K562 (cell line): ENCODE results near the gene CHMP2A. TPM values are rescaled to one million over a fixed set of nuclear protein-coding genes. Genes with fewer than 3 reads are reported as not detected.

Experiments
- ATAC-seq: fragments of 200-7000 bp; cut with Tn5 transposase; 3 replicates; pipeline ENCODE4 v1.9.1; 2020; ENCODE audit warnings: moderate library complexity
- BruUV-seq: library from RNA; stranded (reverse); fragments of 400-500 nt; replicated peaks from 2 replicates; lab custom pipeline; 2021; lab: Mats Ljungman, UMichigan
- CTCF ChIA-PET: fragments of 300-600 bp; formaldehyde crosslinking; extraction: SDS; loops from one replicate; lab custom pipeline; 2021; ENCODE audit warnings: low intra/inter-chr PET ratio; lab: Yijun Ruan, JAX
- POLR2A ChIA-PET: fragments of 300-600, 350-650 bp; sonication (Branson Sonifier 250); formaldehyde crosslinking; extraction: SDS; loops from one replicate; lab custom pipeline; 2021; ENCODE audit warnings: antibody characterized with exemption, inconsistent platforms; lab: Yijun Ruan, JAX
- DNase-seq, 4 experiments: peaks; one replicate each; pipeline versions ENCODE4 v3.0.0 to v3.0.0-alpha.2; 2011 to 2018; ENCODE audit warnings: low spot score in 3 of 4, mixed read lengths in 3 of 4; ENCODE audit errors: extremely low read depth in 1 of 4
- FAIRE-seq: peaks from 2 replicates; lab custom pipeline; 2011; peaks lifted over from hg19 to GRCh38; lab: Jason Lieb, UNC
- H2AFZ ChIP-seq: 2 replicates; pipeline ENCODE4 v1.6.0; 2011; ENCODE audit warnings: low read depth, low read length, control low read depth, inconsistent platforms
- H3K27ac ChIP-seq: fragments of 200-600 bp; 3 replicates; pipeline ENCODE4 v1.8.0; 2011; ENCODE audit warnings: low read depth, mild to moderate bottlenecking, control low read depth, inconsistent platforms, low read length, moderate library complexity, mixed read lengths; ENCODE audit errors: extremely low read depth
- H3K27me3 ChIP-seq, 2 experiments: fragments of 300-600 bp in 1 of 2; 2 replicates in 1 of 2; 3 replicates in 1 of 2; pipeline versions ENCODE4 v1.6.0 to v1.8.0; 2011; ENCODE audit warnings: inconsistent platforms in 2 of 2, low read length in 2 of 2, mild to moderate bottlenecking in 1 of 2, mixed read lengths in 1 of 2, moderate library complexity in 1 of 2; ENCODE audit not compliant: control insufficient read depth in 2 of 2, insufficient read depth in 2 of 2
- H3K36me3 ChIP-seq: fragments of 300-600 bp; 3 replicates; pipeline ENCODE4 v1.8.0; 2011; ENCODE audit warnings: mild to moderate bottlenecking, low read length, inconsistent platforms; ENCODE audit not compliant: control insufficient read depth, insufficient read depth
- H3K4me1 ChIP-seq, 2 experiments: fragments of 200-600 bp in 1 of 2; replicated peaks in 1 of 2; 2 replicates in 1 of 2; 3 replicates in 1 of 2; pipeline versions ENCODE4 v1.5.1 to v1.8.0; 2011; ENCODE audit warnings: inconsistent platforms in 2 of 2, low read length in 2 of 2, mild to moderate bottlenecking in 1 of 2, mixed read lengths in 1 of 2, moderate library complexity in 1 of 2; ENCODE audit not compliant: control insufficient read depth in 2 of 2, insufficient read depth in 2 of 2
- H3K4me2 ChIP-seq: 2 replicates; pipeline ENCODE4 v1.6.1; 2011; ENCODE audit warnings: low read length, control low read depth, inconsistent platforms, mixed read lengths; ENCODE audit not compliant: insufficient read depth
- H3K4me3 ChIP-seq: fragments of 200-600 bp; sonication (generic), shearing (Covaris generic); 2 replicates; pipeline ENCODE4 v1.5.1; 2016; ENCODE audit warnings: control low read depth, inconsistent platforms
- H3K79me2 ChIP-seq: fragments of 200-600 bp; 3 replicates; pipeline ENCODE4 v1.8.0; 2011; ENCODE audit warnings: low read length, inconsistent platforms; ENCODE audit not compliant: control insufficient read depth, insufficient read depth
- H3K9ac ChIP-seq, 2 experiments: 2 replicates each; pipeline versions ENCODE4 v1.6.0 to v1.6.1; 2011; ENCODE audit warnings: low read depth in 2 of 2, low read length in 2 of 2, control low read depth in 1 of 2, inconsistent platforms in 1 of 2, mild to moderate bottlenecking in 1 of 2, mixed read lengths in 1 of 2; ENCODE audit not compliant: insufficient read depth in 1 of 2
- H3K9me1 ChIP-seq: one replicate; pipeline ENCODE4 v1.6.0; 2011; ENCODE audit warnings: inconsistent platforms, mild to moderate bottlenecking, low read length, moderate library complexity; ENCODE audit not compliant: control insufficient read depth, insufficient read depth
- H3K9me3 ChIP-seq: replicated peaks from 2 replicates; pipeline ENCODE4 v1.5.1; 2011; ENCODE audit warnings: low read depth, low read length, inconsistent platforms; ENCODE audit not compliant: control insufficient read depth, insufficient read depth
- H4K20me1 ChIP-seq: replicated peaks from 2 replicates; pipeline ENCODE4 v1.6.1; 2011; ENCODE audit warnings: low read length, inconsistent platforms, mixed read lengths; ENCODE audit not compliant: control insufficient read depth, insufficient read depth
- GATAD2B ChIP-seq: fragments of 450-650 bp; IDR thresholded peaks from 2 replicates; pipeline ENCODE4 v1.6.1; 2017; ENCODE audit warnings: mild to moderate bottlenecking, borderline replicate concordance
- PTBP1 ChIP-seq: fragments of 200-400 bp; formaldehyde crosslinking; IDR thresholded peaks from 2 replicates; pipeline ENCODE4 v1.6.1; 2017; ENCODE audit warnings: low read depth, low read length
- ZNF184 ChIP-seq: sonication (generic); formaldehyde crosslinking; IDR thresholded peaks from 2 replicates; pipeline ENCODE4 v1.5.0; 2020; ENCODE audit warnings: missing genetic modification reagents
- ZNF57 ChIP-seq: fragments of 450-650 bp; formaldehyde crosslinking; IDR thresholded peaks from 2 replicates; pipeline ENCODE4 v1.4.0; 2020; ENCODE audit warnings: mild to moderate bottlenecking, moderate library complexity
- ZNF699 ChIP-seq: fragments of 250-450 bp; sonication (Bioruptor Pico); IDR thresholded peaks from 2 replicates; pipeline ENCODE4 v1.8.0; 2021; ENCODE audit warnings: mild to moderate bottlenecking, moderate library complexity; ENCODE audit not compliant: insufficient replicate concordance
- ZNF785 ChIP-seq: fragments of 250-450 bp; sonication (Bioruptor Pico); IDR thresholded peaks from 2 replicates; pipeline ENCODE4 v1.4.0; 2020; ENCODE audit warnings: mild to moderate bottlenecking
- WGBS: fragments of 100-300 bp; shearing (Covaris generic); methylation state at CpG from one replicate; pipeline ENCODE4 v1.1.6; 2016; ENCODE audit warnings: low coverage, mixed read lengths; ENCODE audit not compliant: insufficient coverage; ENCODE audit errors: missing lambda C conversion rate; 5-methylcytosine and 5-hydroxymethylcytosine counted together
- in situ Hi-C: fragments of 300-500 bp; cut with MboI; formaldehyde crosslinking; loops from 4 replicates; pipeline ENCODE4 v1.15.0; 2018; ENCODE audit warnings: inconsistent platforms, mixed read lengths
- intact Hi-C: fragments of 100-400 bp; cut with micrococcal nuclease; formaldehyde crosslinking; loops from 2 replicates; pipeline ENCODE4 v1.14.2; 2022
- polyA plus RNA-seq, 8 experiments: library from polyadenylated mRNA; depleted of rRNA in 4 of 8; stranded (reverse) in 5 of 8; unstranded in 3 of 8; fragments of >200 nt; fragmentation: Nextera tagmentation in 2 of 8; fragmentation: Illumina TruSeq in 1 of 8; extraction: Ambion mirVana in 2 of 8; extraction: Trizol in 1 of 8; gene quantifications; 2 replicates each; pipeline versions ENCODE4 v1.2.1 to v1.2.3, GENCODE V29; 2011 to 2014; ENCODE audit warnings: inconsistent platforms in 1 of 8, missing spikeins in 1 of 8
- total RNA-seq, 7 experiments: library from RNA; depleted of rRNA in 6 of 7; stranded (reverse); fragments of >200 nt in 6 of 7; fragmentation: Illumina TruSeq in 2 of 7; extraction: Trizol in 2 of 7; gene quantifications; 2 replicates each; pipeline versions ENCODE4 v1.2.1 to v1.2.3, GENCODE V29; 2011 to 2021; ENCODE audit warnings: low replicate concordance in 1 of 7
- TF ChIP-seq, protein P1 (sequence below): sonication (generic); formaldehyde crosslinking; IDR thresholded peaks from 2 replicates; pipeline ENCODE4 v1.8.1; 2023; ENCODE audit warnings: missing genetic modification reagents, mild to moderate bottlenecking, borderline replicate concordance
- TF ChIP-seq, protein P2 (sequence below): fragments of 200-800 bp; sonication (Bioruptor generic); IDR thresholded peaks from 2 replicates; pipeline ENCODE4 v1.6.1; 2017; ENCODE audit warnings: missing genetic modification characterization, missing compliant biosample characterization
- TF ChIP-seq, protein P3 (sequence below), 3 experiments: IDR thresholded peaks in 2 of 3; conservative IDR thresholded peaks in 1 of 3; 2 replicates each; pipeline ENCODE4 v1.5.1; 2011 to 2012; ENCODE audit warnings: low read length in 3 of 3, mild to moderate bottlenecking in 3 of 3, control low read depth in 2 of 3, improper control_type of control experiment in 1 of 3, inconsistent platforms in 1 of 3, low read depth in 1 of 3, mixed read lengths in 1 of 3, moderate library complexity in 1 of 3; ENCODE audit not compliant: insufficient read depth in 2 of 3
- TF ChIP-seq, protein P4 (sequence below): fragments of 250-450 bp; sonication (Bioruptor Pico); IDR thresholded peaks from 2 replicates; pipeline ENCODE4 v1.5.0; 2020; ENCODE audit warnings: mild to moderate bottlenecking

Gene CHMP2A
- total and polyA plus RNA-seq, 9 of the 15 experiments (the other 6 are each of a cell fraction or from before 2014, with no cell fraction given), result 57.6 to 159 (median 87.2) TPM

DNA sequence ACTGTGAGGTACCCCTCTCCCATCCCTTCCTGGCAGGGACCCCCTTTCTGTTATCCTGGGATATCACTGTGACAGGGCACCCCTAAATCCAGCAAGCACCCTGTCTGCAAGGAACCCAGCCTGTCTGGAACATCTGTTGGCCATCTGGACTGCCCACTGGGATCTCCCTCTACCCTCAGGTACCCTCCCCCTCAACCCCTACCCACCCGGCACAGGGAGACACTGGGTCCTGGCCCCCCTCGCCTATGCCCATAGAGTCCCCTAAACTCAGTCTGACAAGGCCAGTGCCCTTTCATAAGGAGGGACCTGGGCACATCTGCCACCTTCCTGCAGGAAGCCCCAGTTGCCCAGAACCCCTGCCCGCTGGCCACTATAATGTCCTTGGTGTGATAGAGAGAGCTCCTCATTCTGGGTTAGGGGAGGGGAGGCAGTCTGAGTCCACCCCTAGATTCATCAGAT lies 40.3 kb downstream of the CHMP2A start:
- ATAC-seq (no peak), DNase-seq (no peak), FAIRE-seq (no peak)
- Histone ChIP-seq H3K36me3 (peaks cover 31% of the 10 kb centered on the region; the same call in 2 of the 3 replicates), H4K20me1 (no peaks in the 10 kb centered on the region), H3K4me2 (peak overlapping the region; percentile 99), H3K4me1 (peaks cover 13 to 78% of the 10 kb centered on the region in 2 experiments), H3K79me2 (peaks cover 47% of the 10 kb centered on the region), H3K4me3 (peak overlapping the region; percentile 53), H3K9me1 (peaks cover 10% of the 10 kb centered on the region), H3K9me3 (no peaks in the 10 kb centered on the region; the same call in 1 of the 2 replicates), H3K9ac (peak overlapping the region; percentile 84 to 85), H3K27ac (peak overlapping the region; percentile 79), H3K27me3 (no peaks in the 10 kb centered on the region), H2AFZ (0 out of 2 replicates have a peak overlapping the region, but pooled peaks have one; percentile 57)
- POLR2A ChIA-PET, result interaction anchor here (1.0 kb wide), 2 partner anchors 15 to 29 kb away, joined by 7 to 8 read pairs; partner anchors contain the start of gene TRIM28
- in situ Hi-C loops, result no loop called here
- 67% methylated on average over 3 of the region's 3 CpGs for WGBS
- intact Hi-C loops, result loop anchor here (5.0 kb wide), 1 partner anchor 332 kb away; the partner anchor contains the start of gene ZNF274
- no TSS peak for BruUV-seq
- CTCF ChIA-PET, result no interaction called here
- TF ChIP-seq ZNF184, result no peak
- no peak for TF ChIP-seq ZNF699
- TF ChIP-seq GATAD2B, result no peak
- TF ChIP-seq ZNF785 (CRISPR knock-in tag), result no peak
- TF ChIP-seq PTBP1, result no peak
- TF ChIP-seq, protein P1, sequence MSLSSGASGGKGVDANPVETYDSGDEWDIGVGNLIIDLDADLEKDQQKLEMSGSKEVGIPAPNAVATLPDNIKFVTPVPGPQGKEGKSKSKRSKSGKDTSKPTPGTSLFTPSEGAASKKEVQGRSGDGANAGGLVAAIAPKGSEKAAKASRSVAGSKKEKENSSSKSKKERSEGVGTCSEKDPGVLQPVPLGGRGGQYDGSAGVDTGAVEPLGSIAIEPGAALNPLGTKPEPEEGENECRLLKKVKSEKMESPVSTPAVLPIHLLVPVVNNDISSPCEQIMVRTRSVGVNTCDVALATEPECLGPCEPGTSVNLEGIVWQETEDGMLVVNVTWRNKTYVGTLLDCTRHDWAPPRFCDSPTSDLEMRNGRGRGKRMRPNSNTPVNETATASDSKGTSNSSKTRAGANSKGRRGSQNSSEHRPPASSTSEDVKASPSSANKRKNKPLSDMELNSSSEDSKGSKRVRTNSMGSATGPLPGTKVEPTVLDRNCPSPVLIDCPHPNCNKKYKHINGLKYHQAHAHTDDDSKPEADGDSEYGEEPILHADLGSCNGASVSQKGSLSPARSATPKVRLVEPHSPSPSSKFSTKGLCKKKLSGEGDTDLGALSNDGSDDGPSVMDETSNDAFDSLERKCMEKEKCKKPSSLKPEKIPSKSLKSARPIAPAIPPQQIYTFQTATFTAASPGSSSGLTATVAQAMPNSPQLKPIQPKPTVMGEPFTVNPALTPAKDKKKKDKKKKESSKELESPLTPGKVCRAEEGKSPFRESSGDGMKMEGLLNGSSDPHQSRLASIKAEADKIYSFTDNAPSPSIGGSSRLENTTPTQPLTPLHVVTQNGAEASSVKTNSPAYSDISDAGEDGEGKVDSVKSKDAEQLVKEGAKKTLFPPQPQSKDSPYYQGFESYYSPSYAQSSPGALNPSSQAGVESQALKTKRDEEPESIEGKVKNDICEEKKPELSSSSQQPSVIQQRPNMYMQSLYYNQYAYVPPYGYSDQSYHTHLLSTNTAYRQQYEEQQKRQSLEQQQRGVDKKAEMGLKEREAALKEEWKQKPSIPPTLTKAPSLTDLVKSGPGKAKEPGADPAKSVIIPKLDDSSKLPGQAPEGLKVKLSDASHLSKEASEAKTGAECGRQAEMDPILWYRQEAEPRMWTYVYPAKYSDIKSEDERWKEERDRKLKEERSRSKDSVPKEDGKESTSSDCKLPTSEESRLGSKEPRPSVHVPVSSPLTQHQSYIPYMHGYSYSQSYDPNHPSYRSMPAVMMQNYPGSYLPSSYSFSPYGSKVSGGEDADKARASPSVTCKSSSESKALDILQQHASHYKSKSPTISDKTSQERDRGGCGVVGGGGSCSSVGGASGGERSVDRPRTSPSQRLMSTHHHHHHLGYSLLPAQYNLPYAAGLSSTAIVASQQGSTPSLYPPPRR, result no peak
- TF ChIP-seq ZNF57 (CRISPR knock-in tag), result no peak
- TF ChIP-seq, protein P2, sequence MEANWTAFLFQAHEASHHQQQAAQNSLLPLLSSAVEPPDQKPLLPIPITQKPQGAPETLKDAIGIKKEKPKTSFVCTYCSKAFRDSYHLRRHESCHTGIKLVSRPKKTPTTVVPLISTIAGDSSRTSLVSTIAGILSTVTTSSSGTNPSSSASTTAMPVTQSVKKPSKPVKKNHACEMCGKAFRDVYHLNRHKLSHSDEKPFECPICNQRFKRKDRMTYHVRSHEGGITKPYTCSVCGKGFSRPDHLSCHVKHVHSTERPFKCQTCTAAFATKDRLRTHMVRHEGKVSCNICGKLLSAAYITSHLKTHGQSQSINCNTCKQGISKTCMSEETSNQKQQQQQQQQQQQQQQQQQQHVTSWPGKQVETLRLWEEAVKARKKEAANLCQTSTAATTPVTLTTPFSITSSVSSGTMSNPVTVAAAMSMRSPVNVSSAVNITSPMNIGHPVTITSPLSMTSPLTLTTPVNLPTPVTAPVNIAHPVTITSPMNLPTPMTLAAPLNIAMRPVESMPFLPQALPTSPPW (CRISPR knock-in tag), result no peak
- TF ChIP-seq, protein P3, sequence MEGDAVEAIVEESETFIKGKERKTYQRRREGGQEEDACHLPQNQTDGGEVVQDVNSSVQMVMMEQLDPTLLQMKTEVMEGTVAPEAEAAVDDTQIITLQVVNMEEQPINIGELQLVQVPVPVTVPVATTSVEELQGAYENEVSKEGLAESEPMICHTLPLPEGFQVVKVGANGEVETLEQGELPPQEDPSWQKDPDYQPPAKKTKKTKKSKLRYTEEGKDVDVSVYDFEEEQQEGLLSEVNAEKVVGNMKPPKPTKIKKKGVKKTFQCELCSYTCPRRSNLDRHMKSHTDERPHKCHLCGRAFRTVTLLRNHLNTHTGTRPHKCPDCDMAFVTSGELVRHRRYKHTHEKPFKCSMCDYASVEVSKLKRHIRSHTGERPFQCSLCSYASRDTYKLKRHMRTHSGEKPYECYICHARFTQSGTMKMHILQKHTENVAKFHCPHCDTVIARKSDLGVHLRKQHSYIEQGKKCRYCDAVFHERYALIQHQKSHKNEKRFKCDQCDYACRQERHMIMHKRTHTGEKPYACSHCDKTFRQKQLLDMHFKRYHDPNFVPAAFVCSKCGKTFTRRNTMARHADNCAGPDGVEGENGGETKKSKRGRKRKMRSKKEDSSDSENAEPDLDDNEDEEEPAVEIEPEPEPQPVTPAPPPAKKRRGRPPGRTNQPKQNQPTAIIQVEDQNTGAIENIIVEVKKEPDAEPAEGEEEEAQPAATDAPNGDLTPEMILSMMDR (IDR thresholded peaks at IDR 0.05 in 2 of 3, conservative IDR thresholded peaks at IDR 0.05 in 1 of 3; ENCODE audit: insufficient read depth in 2 of 3, low read depth in 1 of 3, low read length in 3 of 3), result no peak
- TF ChIP-seq, protein P4, sequence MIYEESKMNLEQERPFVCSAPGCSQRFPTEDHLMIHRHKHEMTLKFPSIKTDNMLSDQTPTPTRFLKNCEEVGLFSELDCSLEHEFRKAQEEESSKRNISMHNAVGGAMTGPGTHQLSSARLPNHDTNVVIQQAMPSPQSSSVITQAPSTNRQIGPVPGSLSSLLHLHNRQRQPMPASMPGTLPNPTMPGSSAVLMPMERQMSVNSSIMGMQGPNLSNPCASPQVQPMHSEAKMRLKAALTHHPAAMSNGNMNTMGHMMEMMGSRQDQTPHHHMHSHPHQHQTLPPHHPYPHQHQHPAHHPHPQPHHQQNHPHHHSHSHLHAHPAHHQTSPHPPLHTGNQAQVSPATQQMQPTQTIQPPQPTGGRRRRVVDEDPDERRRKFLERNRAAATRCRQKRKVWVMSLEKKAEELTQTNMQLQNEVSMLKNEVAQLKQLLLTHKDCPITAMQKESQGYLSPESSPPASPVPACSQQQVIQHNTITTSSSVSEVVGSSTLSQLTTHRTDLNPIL (CRISPR knock-in tag), result no peak
